Astrocyte (in vitro differentiated cells and primary cell): ENCODE results near the gene NKX6-1. TPM values are rescaled to one million over a fixed set of nuclear protein-coding genes. Genes with fewer than 3 reads are reported as not detected.

Source experiments
- DNase-seq: peaks from one replicate; pipeline ENCODE4 v3.0.0-alpha.2; 2010; ENCODE audit warnings: low read depth
- FAIRE-seq: peaks from 2 replicates; lab custom pipeline; 2011; peaks lifted over from hg19 to GRCh38; lab: Jason Lieb, UNC
- H2AFZ ChIP-seq: 2 replicates; pipeline ENCODE4 v1.6.0; 2012; ENCODE audit warnings: low read depth, low read length, inconsistent platforms
- H3K27ac ChIP-seq: 2 replicates; pipeline ENCODE4 v1.5.1; 2011; ENCODE audit warnings: low read depth, low read length, inconsistent platforms
- H3K27me3 ChIP-seq: 2 replicates; pipeline ENCODE4 v1.6.0; 2011; ENCODE audit warnings: low read length, inconsistent platforms; ENCODE audit not compliant: insufficient read depth
- H3K36me3 ChIP-seq: 2 replicates; pipeline ENCODE4 v1.5.1; 2011; ENCODE audit warnings: low read length, inconsistent platforms; ENCODE audit not compliant: insufficient read depth
- H3K4me1 ChIP-seq: 2 replicates; pipeline ENCODE4 v1.5.1; 2011; ENCODE audit warnings: low read length, inconsistent platforms; ENCODE audit not compliant: insufficient read depth
- H3K4me2 ChIP-seq: 2 replicates; pipeline ENCODE4 v1.6.0; 2012; ENCODE audit warnings: low read length, inconsistent platforms
- H3K4me3 ChIP-seq: 2 replicates; pipeline ENCODE4 v1.5.1; 2011; ENCODE audit warnings: low read depth, mild to moderate bottlenecking, low read length, inconsistent platforms; ENCODE audit not compliant: insufficient read depth
- H3K79me2 ChIP-seq: 2 replicates; pipeline ENCODE4 v1.6.0; 2012; ENCODE audit warnings: mild to moderate bottlenecking, low read length, inconsistent platforms; ENCODE audit not compliant: insufficient read depth
- H3K9ac ChIP-seq: 2 replicates; pipeline ENCODE4 v1.6.0; 2012; ENCODE audit warnings: mild to moderate bottlenecking, low read length, inconsistent platforms
- H3K9me3 ChIP-seq: 2 replicates; pipeline ENCODE4 v1.5.1; 2012; ENCODE audit warnings: low read depth, mild to moderate bottlenecking, low read length, inconsistent platforms; ENCODE audit not compliant: insufficient read depth
- H4K20me1 ChIP-seq: 2 replicates; pipeline ENCODE4 v1.6.0; 2012; ENCODE audit warnings: low read length, inconsistent platforms; ENCODE audit not compliant: insufficient read depth
- H3K27ac Mint-ChIP-seq: one replicate; pipeline ENCODE4 v1.8.0; 2021; ENCODE audit warnings: mild to moderate bottlenecking, mixed read lengths; ENCODE audit not compliant: unreplicated experiment
- H3K27me3 Mint-ChIP-seq: one replicate; pipeline ENCODE4 v1.8.0; 2021; ENCODE audit warnings: low read depth, mixed read lengths; ENCODE audit not compliant: unreplicated experiment
- H3K36me3 Mint-ChIP-seq: one replicate; pipeline ENCODE4 v1.8.0; 2021; ENCODE audit warnings: low read depth, mixed read lengths; ENCODE audit not compliant: unreplicated experiment
- H3K4me1 Mint-ChIP-seq: one replicate; pipeline ENCODE4 v1.8.0; 2021; ENCODE audit warnings: low read depth, mixed read lengths; ENCODE audit not compliant: unreplicated experiment
- H3K4me3 Mint-ChIP-seq: one replicate; pipeline ENCODE4 v1.8.0; 2021; ENCODE audit warnings: mild to moderate bottlenecking, moderate library complexity, mixed read lengths; ENCODE audit not compliant: unreplicated experiment
- H3K9me3 Mint-ChIP-seq: one replicate; pipeline ENCODE4 v1.8.0; 2021; ENCODE audit warnings: mild to moderate bottlenecking, mixed read lengths; ENCODE audit not compliant: unreplicated experiment
- CTCF ChIP-seq: IDR thresholded peaks from 2 replicates; pipeline ENCODE4 v1.5.1; 2011; ENCODE audit warnings: low read depth, mild to moderate bottlenecking, inconsistent platforms, low read length, moderate library complexity; ENCODE audit not compliant: insufficient read depth
- EZH2 ChIP-seq: IDR thresholded peaks from 2 replicates; pipeline ENCODE4 v1.6.1; 2012; ENCODE audit warnings: mild to moderate bottlenecking, low read length, inconsistent platforms; ENCODE audit not compliant: insufficient read depth
- total RNA-seq: library from RNA; stranded (reverse); gene quantifications from 2 replicates; pipeline ENCODE4 v1.2.1, GENCODE V29; 2021

NKX6-1 gene
- total RNA-seq, 1 donor from 2014 or later = 0.14 TPM

DNA sequence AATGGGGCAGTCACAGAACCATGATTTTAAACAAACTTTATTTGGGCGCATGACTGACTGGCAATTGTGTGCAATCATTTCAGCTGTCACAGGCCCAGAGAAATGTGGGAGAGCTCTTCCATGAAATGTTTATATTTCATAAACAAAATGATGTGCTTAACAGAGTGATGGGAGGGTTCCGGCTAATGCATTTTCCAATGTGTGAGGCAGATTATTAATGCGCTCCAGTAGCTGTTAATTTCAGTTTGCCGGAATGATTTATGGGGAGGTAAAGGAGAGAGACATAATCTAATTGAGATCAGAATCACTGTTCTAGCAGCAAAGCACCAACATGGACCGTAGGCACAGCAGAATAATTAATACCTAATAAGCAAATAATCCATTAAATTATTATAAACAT is 55.6 kb downstream of the NKX6-1 start:
- Histone ChIP-seq H3K27ac (no peak overlapping the region), H3K9me3 (no peaks in the 10 kb centered on the region), H3K79me2 (no peaks in the 10 kb centered on the region), H3K4me2 (no peak overlapping the region), H3K4me3 (no peak overlapping the region), H3K9ac (no peak overlapping the region), H2AFZ (no peak overlapping the region), H3K36me3 (no peaks in the 10 kb centered on the region), H3K4me1 (no peaks in the 10 kb centered on the region), H4K20me1 (no peaks in the 10 kb centered on the region), H3K27me3 (no peaks in the 10 kb centered on the region)
- no peak for TF ChIP-seq EZH2
- no peak for TF ChIP-seq CTCF
- Mint-ChIP-seq H3K9me3 (no peaks in the 10 kb centered on the region), H3K27me3 (peaks cover 3% of the 10 kb centered on the region), H3K27ac (no peak overlapping the region), H3K4me3 (no peak overlapping the region), H3K4me1 (peaks cover 10% of the 10 kb centered on the region), H3K36me3 (no peaks in the 10 kb centered on the region)
- FAIRE-seq (no peak), DNase-seq (no peak)

- Mint-ChIP-seq H3K4me1 (peaks cover 10% of the 10 kb centered on the region), H3K27me3 (peaks cover 3% of the 10 kb centered on the region), H3K9me3 (no peaks in the 10 kb centered on the region), H3K36me3 (no peaks in the 10 kb centered on the region), H3K27ac (no peak overlapping the region), H3K4me3 (no peak overlapping the region)
- Histone ChIP-seq H4K20me1 (no peaks in the 10 kb centered on the region), H3K4me3 (no peak overlapping the region), H3K9me3 (no peaks in the 10 kb centered on the region), H2AFZ (no peak overlapping the region), H3K36me3 (no peaks in the 10 kb centered on the region), H3K27me3 (no peaks in the 10 kb centered on the region), H3K9ac (no peak overlapping the region), H3K79me2 (no peaks in the 10 kb centered on the region), H3K27ac (no peak overlapping the region), H3K4me1 (no peaks in the 10 kb centered on the region), H3K4me2 (no peak overlapping the region)
- FAIRE-seq = no peak
- no peak for DNase-seq
- no peak for TF ChIP-seq CTCF
- TF ChIP-seq EZH2 = no peak
These were observed 56.3 kb downstream of the NKX6-1 start for GRCh38 chr4:84442778-84443177.

Other genes with a start within 250 kb of the NKX6-1 start
- gene CDS1, start 83.8 kb upstream of the NKX6-1 start, total RNA-seq = 3.8 and 5.7 TPM in 2 replicates